Activated gamma-delta T cell treated with Interleukin-2 at 50 U/mL for 16 hours (primary cell): Measurements from ENCODE around the gene MAJIN.
A peak's percentile ranks its signal among the peaks of the same experiment; 100 is the strongest.

ENCODE experiments used
- DNase-seq: peaks from one replicate; pipeline ENCODE4 v3.0.0-alpha.2; 2020

MAJIN gene

DNA sequence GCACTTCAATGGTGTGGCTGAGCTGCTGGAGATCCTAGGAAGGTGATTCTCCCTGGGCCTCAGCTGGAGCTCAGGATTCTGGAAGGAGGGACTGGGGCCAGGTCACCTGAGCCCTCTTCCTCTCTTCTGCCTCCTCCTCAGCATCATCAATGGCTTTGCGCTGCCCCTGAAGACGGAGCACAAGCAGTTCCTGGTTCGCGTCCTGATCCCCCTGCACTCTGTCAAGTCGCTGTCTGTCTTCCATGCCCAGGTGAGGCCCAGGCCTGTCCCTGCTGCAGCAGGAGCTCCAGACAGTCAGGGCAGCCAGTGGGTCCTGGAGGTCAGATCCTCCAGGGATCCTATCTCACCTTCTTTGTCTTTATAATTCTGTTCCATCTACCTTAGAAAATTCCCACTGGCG, 41.6 kb downstream of the MAJIN start:
- DNase-seq: no peak

DNA sequence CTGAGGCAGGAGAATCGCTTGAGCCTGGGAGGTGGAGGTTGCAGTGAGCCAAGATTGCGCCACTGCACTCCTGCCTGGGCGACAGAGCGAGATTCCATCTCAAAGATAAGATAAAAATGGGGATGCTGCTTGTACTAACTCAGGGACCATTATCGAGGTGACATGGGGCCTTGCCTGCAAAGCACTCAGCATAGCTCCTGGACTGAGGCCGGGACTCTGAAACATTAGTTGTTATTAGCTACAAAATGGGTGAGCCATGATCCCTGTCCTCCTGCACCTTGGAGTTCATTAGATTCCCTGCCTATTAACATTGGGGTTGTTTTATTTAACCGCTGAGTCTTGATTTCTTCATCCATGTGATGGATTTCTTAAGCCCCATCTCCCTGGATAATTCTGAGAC, 42.3 kb downstream of the MAJIN start:
- DNase-seq: no peak

DNA sequence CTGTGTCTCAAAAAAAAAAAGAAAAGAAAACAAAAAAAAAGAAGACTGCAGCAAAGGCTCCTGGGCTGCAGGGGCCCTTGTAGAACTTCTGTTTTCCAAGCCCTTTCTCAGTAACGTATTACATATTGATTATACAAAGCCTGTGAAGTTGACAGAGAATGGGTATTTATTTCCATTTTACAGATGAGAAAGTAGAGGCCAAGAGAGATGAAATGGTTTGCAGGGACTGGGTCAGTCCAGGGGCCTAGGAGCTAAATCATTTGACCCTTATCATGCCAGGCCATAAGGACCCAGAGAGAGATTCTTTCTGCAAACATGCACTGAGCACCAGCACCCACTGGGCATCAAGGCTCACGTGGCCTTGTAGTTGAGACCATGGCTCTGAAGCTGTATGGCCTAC, 43.0 kb downstream of the MAJIN start:
- DNase-seq: no peak

DNA sequence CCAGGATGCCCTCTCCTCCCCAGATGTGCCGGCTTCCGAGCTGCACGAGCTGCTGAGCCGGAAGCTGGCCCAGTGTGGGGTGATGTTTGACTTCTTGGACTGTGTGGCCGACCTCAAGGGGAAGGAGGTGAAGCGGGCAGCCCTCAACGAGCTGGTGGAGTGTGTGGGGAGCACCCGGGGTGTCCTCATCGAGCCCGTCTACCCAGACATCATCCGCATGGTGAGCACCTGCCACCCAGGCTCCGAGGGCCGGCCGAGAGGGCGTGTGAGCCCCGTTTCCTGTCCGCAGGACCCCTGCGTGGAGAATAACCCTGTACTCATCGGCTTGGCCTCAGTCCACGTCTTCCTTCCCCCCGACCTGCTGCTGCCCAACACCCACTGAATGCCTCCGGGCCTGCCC, 45.2 kb downstream of the MAJIN start:
- no peak for DNase-seq

DNA sequence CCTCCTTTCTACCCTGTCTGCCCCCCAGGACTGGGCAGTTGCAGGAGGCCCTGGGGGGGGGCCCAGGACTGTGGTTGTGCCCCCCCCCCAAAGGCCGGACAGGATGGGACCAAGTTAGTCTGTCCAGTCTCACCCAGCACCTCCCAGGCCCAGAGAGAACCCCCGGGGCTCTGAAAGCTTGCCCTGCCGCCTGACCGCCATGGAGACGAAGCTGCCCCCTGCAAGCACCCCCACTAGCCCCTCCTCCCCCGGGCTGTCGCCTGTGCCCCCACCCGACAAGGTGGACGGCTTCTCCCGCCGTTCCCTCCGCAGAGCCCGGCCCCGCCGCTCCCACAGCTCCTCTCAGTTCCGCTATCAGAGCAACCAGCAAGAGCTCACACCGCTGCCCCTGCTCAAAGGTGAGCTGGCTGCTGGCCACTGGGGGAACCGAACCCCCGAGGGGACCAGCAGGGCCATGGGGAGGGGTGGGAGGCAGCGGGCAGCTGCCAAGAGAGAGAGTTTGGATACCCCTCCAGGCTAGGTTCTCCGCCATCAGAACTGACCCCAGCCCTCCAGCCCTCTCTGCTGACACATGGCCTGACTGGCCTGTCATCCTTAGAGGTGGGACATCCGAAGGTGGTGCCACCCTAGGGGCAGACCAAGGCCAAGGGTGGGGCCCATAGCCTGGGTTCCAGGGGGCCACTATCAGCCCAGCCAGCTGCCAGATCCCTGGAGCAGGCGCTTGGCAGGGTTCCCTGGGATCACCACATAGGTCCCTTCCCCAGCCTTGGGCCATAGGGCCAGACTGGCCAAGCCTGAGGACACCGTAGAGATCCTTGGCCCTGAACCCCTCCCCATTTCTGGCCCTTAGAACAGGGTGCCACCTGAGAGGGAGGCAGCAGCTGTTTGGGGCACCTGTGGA, 46.1 kb downstream of the MAJIN start:
- DNase-seq: no peak

DNA sequence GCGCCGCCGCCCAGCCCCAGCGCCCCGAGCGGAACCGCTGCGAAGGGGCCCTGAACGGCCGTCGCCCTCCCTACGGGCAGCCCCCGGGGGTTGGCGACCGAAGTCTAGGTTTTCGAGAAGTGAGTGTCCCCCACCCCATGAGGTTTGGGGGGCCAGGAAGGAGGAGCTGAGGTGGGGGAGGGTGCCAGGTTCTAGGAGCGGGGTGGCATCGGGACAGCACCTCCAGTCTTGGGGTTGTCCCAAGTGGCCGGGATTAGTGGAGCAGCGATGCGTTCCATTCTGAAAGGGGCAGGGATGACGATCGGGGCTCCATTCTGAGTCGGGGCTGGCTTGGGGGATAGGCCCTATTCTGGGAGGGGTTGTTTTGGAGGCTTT, 47.0 kb downstream of the MAJIN start:
- no peak for DNase-seq

DNA sequence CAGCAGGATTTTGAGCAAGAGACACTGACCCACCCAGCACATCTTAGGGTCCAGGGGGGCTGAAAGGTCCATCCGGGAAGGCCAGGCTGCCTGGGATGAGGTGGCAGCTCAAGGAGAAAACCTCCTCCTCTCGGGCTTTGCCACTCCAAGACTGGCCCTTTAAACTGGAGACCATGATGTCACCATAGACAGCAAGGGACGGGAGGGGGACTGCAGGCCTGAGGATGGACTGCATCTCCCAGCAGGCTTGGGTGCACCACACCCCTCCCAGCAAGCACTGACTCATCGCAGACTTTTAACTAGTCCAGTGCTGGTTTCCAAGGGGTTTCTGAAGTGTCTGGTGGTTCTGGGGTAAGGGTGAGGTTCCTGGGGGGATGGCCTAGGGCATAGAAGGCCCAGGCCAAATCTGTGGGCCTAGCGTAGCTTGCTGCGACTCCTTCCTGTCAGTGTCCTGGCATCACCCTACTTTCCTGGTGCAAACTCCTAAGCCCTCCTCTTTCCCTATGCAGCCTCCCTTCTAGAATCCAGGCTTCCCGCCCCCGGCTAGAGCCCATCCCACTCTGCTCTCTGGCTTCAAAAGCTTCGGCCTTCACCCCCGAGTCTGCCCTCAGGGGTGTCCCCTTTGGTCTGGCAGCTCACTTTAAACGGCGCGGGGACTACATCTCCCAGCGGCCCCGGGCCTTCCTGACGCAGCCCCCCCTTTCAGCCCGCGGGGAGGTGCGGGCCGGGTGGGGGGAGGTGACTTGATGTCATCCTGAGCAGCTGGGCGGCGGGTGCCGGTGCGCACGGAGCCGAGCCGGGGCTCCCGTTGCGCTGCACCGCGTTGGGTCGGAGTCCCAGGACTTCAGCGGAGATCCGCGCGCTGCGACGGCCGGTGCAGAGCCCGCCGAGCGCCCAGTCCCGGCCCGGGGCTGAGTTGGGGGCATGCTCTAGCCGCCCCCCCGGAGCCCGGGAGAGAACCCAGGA, 47.7 kb downstream of the MAJIN start, which contains the start of gene PPP2R5B:
PPP2R5B (plus strand) TSS at position 746 of the 966 bp plus-strand sequence. CDS start 1,046 bp downstream, outside the sequence.
- DNase-seq: peak; percentile 89

DNA sequence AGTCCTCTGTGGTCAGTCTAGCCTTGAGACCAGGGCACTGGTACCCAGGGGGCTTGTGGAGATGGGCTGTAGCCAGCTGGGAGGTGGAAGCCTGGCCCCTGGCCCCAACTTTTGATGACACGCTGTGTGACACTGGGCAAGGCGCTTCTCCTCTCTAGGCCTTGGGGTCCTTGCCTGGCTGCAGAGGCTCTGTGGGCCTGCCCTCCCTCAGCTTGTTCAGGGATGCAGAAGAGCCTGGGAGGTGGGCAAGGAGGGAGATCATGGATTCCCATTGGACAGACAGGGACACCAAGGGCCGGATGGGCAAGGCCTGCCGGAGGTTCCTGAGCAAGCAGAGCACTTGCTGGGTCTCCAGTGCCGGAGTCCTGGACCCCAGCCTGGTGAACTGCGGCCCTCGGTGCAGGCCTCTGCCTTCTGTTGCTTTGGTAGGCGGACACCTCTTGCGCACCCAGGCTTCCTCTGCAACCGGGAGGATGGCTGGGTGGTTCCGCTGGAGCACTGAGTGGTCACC, 48.7 kb downstream of the MAJIN start:
- no peak for DNase-seq

DNA sequence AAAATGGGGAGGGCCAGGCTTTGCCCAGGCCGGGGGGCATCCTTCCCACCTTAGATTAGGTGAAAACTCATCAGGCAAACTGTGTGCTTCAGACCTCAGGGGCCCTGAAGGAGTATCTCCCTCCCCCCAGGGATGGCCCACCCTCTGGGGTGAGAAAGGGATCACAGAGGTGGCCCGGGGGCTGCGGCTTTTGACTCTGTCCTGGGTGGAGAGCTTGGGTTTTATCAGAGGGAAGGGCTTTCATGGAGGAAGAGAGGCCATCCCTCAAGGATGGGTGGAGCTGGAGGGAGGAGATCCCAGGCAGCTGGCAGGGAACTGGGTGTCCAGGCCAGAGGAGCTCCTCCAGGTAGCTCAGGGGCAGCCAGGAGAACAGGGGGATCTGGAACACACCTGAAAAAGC, 50.5 kb downstream of the MAJIN start:
- no peak for DNase-seq

DNA sequence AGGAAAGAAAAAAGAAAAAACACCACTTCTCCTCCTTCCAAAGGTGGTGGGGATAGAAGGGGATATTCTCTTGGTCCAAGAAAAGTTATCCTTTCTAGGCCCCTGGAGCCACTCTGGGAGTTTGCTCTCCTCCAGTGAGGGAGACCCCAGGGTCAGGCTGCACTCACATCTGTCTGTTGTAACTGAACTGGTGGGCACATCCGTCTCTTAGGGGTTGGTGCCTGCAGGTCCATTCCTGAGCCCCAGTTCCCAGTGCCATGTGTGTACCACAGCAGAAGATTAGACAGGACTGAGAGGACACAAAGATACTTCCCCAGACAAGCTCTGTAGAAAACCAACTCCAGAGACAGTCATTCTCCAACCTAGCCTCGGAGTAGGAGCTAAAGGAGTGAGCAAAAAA, 51.8 kb downstream of the MAJIN start:
- no peak for DNase-seq

DNA sequence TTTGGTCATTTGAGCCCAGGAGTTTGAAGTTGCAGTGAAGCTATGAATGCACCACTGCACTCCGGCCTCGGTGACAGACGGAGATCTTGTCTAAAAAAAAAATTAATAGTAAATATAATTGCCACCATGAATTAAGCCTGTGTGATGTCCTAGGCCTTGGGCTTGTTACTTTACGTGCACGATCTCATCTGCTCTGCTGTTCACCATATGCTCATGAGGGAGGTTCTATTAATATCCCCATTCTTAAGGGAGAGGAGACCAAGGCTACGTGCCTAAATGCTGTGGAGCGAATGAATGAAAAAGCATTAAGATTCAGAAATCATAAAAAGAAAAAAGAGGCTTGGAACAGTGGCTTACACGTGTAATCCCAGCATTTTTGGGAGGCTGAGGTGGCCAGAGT, 52.3 kb downstream of the MAJIN start:
- DNase-seq: no peak

DNA sequence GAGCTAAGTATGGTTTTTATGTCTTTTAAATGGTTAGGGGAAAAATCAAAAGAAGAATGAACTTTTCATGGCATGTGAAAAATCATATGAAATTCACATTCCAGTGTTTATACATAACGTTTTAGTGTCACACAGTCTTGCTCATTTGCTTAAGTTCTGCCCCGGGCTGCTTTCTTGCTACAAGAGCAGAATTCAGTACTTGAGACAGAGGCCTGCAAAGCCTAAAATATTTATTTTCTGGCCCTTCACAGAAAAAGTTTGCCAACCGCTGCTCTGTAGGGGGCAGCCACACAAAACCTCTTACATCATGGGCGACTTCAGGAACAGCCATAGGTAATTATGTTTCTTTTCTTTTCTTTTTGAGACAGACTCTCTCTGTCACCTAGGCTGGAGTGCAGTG, 53.9 kb downstream of the MAJIN start:
- DNase-seq: no peak

DNA sequence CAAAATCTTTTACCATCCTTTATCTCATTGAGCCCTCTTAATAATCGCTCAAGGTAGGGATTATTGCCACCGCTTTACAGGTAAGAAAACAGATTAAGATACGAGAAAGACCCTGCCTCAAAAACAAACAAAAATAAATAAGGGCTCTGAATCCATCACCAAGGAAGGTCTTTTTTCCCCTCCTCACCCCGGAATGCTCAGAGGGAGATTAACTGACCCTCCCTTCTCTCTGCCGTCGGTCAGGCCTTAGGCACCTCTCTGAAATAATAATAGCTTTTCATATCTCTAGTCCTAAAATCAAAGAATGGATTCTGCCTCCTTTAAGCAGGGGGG, 54.3 kb downstream of the MAJIN start:
- no peak for DNase-seq

DNA sequence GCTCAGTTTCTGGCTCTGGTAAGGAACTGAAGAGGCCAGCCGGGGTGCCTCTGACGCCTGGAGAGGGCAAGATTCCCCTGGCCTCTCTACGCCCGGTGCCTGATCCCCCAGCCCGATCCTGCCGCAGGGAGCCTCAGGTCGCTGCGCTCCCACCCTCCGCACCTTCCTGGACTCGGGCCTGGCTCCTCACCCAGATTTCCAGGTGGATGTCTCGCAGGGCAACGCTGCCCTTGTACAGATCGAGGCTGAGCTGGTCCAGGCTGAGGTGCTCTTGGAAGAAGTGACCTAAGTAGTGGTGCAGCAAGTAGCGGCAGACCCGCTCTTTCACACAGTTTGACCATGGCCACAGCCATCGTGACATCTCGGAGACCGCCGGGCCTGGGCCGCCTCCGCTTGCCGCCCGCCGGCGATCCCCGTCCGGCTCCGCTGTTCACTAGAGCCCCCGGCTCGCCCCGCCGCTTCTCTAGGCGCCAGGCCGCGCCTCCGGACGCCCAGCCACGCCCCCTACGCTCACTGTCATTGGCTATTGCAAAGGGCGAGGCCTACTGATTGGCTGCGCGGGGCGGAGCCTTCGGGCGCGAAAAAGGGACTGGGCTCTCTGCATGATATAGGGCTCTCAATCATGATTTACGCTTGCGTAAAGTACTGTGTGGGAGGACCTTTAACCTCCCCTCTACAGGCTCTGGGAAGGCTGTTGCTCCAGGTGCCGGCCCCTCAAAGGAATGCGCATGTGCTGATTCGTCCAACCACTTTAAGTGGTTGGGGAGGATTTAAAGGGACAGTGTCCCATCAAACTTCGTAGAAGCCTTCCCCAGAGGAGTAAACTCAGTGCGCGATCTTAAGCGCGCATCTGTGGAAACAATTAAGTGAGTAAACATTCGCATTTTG, 54.9 kb downstream of the MAJIN start, which contains the start of gene ATG2A:
ATG2A (minus strand) TSS at position 435 of the 888 bp plus-strand sequence; CDS start at position 361, 74 bp downstream.
- peak; percentile 99 for DNase-seq

DNA sequence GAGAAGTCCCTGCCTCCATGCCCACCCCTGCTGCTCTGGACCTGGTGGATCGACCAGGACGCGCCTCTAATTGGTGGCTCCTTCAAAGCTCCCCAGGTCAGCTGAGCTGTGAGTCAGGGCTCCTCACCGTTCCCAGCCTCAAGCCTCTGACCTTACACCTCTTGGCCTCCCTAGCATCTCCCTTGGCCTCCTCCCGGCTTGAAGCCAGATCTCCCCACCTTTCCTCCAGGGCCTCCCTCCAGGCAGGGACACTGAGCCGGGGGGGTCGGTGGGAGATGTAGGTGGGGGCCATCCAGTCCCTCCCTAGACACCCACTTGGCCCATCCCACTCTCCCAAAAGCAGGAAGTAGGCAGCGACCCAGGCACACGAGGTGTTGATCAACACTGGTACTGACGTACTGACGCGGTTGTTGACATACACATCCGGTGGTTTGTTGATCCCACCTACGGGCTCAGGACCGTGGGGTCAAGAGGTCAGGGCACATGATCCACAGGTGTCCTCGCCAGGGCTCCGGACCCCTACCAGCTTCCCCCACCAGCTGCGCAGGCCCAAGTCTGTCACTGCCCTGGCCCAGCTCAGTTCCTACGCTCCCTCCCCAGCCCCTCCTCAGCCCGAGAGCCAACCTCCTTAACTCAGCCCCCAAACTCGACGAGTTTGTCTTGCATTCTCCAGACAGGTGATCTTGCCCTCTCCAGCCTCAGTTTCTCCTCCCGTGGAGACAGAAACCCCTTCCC, 55.7 kb downstream of the MAJIN start:
- DNase-seq: peak; percentile 37

DNA sequence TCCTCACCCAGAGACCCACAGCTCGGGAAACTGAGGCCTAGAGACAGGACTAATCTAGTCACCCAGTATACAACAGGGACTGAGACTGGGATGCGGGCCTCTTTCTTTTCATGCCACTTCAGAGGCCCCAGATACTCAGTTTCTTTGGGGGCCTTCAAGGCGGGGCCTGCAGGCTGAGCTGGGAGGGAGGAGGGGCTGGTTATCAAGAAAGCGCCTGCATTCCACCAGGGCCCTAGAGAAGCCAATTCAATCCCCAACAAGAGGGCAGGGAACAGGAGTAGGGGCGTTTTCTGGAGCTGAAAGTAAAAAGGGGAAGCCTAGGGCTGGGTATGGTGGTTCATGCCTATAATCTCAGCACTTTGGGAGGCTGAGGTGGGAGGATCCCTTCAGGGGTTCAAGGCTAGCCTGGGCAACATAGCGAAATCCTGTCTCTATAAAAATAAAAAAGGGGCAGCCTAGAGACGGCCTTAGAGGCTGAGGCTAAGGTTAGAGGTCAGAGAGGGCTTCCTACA, 56.5 kb downstream of the MAJIN start:
- no peak for DNase-seq

DNA sequence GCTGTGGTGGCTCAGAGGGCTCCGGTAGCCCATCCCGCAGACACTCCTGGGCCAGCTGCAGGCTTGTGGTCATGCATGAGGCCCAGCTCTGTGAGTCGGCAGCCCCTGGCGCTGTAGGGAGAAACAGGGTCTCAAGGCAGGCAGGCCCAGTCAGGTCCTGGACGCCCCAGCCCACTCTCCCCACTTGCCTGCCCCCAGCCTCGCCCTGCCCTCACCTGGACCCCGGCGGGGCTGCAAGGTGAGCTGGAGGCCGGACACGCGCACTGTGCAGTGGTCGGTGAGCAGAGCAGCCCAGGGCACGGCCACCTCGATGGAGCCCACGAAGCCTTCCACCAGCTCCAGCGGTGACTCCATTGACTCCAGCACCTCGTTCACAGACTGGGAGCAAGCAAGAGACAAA, 57.8 kb downstream of the MAJIN start:
- no peak for DNase-seq

DNA sequence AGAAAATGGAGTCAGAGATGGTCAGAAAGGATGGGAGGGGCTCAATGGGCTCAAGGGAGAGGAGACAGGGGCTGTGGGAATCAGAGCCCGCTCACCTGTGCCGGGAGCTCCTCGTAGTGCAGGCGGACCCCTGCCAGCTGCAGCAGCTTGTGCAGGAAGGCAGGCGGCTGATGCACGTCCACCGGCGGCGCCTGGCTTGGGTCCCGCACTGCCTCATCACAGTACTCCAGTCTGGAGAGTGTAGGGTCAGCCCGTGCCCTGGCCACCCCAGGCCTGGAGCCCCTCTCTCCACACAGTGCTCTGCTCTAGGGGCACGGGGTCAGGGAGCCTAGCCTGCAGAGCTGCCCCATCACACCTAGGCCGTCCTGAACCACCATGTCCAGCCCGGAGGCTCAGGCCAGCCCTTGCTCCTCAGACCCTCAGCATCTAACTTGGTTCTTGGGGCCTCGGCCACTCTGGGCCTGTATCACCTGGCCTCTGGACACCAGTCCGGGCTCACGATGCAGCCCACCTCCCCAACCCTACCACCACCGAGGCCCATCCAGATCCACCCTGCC, 58.7 kb downstream of the MAJIN start:
- no peak for DNase-seq

DNA sequence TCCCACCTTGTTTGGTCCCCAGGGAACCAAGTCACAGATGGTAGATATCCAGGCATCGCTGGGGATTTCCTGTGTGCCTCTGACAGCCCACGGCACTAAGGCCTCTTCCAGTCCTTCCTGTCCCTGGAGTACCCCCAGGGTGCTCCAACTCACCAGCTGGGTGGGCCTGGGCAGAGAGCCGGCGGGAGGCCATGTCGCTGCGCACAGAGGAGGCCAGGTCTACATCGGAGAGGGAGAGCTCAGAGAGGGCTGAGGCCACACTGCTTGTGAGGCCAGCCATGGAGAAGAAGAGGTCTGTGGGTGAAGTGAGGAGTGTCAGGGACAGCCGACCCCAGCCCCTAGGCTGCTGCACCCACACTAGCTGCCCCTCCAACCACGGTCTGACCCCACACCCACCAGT, 60.2 kb downstream of the MAJIN start:
- DNase-seq: no peak

DNA sequence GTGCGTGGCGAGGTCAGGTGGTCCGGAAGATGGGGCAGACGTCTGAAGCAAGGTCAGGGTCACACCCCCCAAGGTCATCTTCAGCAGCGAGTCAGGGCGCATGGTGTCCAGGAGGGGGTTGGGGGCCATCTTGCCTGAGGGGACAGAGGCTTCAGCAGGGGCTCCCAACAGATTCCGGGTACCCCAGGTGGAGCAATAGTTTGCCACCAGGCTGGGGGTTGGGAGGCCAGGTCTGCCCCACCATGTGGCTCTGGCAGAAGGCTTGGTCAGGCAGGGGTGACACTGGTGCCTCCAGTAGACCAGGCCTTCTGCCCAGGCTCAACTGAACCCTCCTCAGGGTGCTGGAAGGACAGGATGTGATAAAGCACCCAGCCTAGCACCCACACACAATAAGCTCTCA, 60.8 kb downstream of the MAJIN start:
- no peak for DNase-seq

DNA sequence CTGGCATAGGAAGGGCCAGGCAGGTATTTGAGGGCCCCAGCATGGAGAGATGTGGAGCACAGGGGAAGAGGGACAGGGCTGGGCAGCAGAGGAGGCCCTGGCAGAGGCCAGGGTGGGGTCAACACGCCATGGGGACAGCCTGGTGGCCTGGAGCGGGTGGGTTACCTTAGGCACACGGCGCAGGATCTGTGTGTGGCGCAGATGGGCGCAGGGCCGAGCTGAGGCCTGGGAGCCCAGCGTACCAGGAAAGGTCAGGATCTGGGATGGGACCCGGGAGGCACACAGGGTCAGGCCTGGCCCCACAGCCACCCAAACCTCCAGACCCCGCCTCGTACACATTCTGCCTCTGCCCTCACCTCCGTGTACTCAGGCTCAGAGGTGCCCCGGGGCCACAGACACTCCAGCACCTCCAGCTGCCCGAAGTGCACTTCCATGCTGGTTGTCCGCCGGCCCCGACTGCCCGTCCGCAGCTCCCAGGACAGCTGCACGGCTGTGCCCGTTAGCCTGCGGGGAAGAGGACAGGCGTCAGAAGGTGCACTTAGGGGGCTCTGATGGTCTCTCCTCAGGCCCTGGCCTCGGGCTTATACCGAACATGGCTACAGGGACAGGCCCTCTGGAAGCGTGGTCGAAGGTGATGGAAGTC, 61.3 kb downstream of the MAJIN start:
- no peak for DNase-seq
